ENCODE data around the gene LHFPL3. TPM values are rescaled to one million over a fixed set of nuclear protein-coding genes. Genes with fewer than 3 reads are reported as not detected.

LHFPL3 gene
- total RNA-seq, 1 experiment from 2014 or later: 0.83 TPM

DNA sequence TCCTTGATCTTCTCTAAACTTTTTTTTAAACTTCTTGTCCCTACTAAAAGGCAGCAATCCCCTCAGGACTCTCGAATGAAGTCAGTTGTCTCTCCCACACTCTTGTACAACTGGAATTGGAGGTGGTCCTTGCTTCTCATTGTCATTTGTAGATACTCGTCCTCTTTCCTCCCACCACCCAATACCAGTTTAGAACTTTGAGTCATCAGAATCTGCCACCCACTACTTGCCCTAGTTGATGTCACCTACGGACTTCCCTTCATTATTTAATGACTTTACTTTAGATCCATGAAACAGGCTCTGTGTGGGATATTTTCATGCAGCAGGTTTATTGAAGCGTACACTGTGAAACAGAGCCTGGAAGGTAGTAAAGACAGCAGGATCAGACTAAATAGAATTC lies 28.6 kb upstream of the LHFPL3 start:
- no peak overlapping the region for H3K27ac Mint-ChIP-seq
- no peak for DNase-seq (ENCODE audit: low spot score)
- CTCF ChIA-PET: no interaction called here

DNA sequence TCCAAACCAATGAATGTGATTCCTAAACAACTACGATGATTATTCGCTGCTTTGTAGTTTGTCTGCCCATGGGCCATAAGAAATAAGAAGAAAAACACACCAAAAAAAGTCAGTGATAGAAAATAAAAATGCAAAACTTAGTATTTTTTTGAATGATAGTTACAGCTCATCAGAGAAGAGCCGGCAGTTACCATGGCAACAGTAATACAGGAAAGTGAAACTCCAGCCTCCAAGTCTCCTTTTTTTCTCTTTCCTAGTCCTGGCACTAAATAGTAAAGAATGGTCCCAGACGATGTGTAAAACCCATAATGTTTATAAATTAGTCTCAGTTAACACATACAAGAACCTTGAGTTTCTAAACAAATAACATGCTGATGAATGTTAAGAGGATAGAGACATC lies 21.6 kb upstream of the LHFPL3 start:
- TF ChIP-seq, protein P1, sequence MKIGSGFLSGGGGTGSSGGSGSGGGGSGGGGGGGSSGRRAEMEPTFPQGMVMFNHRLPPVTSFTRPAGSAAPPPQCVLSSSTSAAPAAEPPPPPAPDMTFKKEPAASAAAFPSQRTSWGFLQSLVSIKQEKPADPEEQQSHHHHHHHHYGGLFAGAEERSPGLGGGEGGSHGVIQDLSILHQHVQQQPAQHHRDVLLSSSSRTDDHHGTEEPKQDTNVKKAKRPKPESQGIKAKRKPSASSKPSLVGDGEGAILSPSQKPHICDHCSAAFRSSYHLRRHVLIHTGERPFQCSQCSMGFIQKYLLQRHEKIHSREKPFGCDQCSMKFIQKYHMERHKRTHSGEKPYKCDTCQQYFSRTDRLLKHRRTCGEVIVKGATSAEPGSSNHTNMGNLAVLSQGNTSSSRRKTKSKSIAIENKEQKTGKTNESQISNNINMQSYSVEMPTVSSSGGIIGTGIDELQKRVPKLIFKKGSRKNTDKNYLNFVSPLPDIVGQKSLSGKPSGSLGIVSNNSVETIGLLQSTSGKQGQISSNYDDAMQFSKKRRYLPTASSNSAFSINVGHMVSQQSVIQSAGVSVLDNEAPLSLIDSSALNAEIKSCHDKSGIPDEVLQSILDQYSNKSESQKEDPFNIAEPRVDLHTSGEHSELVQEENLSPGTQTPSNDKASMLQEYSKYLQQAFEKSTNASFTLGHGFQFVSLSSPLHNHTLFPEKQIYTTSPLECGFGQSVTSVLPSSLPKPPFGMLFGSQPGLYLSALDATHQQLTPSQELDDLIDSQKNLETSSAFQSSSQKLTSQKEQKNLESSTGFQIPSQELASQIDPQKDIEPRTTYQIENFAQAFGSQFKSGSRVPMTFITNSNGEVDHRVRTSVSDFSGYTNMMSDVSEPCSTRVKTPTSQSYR (CRISPR knock-in tag; IDR thresholded peaks at IDR 0.05): no peak
- TF ChIP-seq GABPB1 (CRISPR knock-in tag; IDR thresholded peaks at IDR 0.05): no peak
- POLR2A ChIA-PET: no interaction called here
- no peak for DNase-seq (ENCODE audit: low spot score)

More for the DNA sequence above, 28.6 kb upstream of the LHFPL3 start:
- TF ChIP-seq NFATC4 (CRISPR knock-in tag; IDR thresholded peaks at IDR 0.05): no peak
- TF ChIP-seq, protein P2, sequence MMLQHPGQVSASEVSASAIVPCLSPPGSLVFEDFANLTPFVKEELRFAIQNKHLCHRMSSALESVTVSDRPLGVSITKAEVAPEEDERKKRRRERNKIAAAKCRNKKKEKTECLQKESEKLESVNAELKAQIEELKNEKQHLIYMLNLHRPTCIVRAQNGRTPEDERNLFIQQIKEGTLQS (CRISPR knock-in tag; conservative IDR thresholded peaks at IDR 0.05): no peak
- no peak for TF ChIP-seq SMAD3 (CRISPR knock-in tag; IDR thresholded peaks at IDR 0.05; ENCODE audit: borderline replicate concordance)
- no peak for TF ChIP-seq CREM (CRISPR knock-in tag; IDR thresholded peaks at IDR 0.05)
- TF ChIP-seq KAT7 (CRISPR knock-in tag; IDR thresholded peaks at IDR 0.05; ENCODE audit: borderline replicate concordance): no peak
- TF ChIP-seq ZNF232 (CRISPR knock-in tag; IDR thresholded peaks at IDR 0.05): no peak
- POLR2A ChIA-PET: no interaction called here
- Mint-ChIP-seq H3K9me3 (peaks cover 7% of the 10 kb centered on the region), H3K4me1 (peaks cover 5% of the 10 kb centered on the region), H3K27me3 (ENCODE audit: low read depth) (no peaks in the 10 kb centered on the region), H3K36me3 (no peaks in the 10 kb centered on the region), H3K4me3 (no peak overlapping the region)
- ATAC-seq: no peak

DNA sequence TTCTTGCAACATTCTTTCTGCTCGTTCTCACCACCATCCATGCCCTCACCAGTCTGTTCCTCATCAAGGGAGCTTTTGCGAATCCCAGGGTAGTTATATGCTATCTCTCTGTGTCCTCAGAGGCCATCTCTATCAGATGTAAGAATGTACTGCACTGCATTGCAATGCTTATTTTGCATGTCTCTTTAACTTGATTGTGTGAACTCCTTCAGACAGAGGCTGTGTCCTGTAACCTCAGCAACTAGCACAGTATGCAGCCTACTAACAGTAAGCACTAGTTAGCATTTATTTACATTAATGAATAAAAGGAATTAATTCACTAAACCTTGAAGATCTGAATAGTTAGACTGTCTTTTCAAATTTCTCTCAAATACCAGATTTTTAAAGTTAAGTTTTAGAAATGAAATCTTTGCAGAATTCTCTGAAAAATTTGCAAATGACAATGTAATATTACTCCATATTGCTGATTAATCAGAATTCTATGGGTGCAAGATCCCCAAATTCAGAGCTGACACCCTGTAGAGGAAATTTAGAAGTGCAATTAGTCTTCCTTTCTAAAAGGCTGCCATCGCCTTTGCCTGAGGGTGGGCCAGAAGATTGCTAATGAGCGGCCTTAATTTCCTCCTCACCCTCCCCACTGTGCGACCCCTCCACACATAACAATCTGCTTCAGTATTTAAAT lies 10.3 kb upstream of the LHFPL3 start:
- Mint-ChIP-seq H3K36me3 (peaks cover 37% of the 10 kb centered on the region), H3K9me3 (peaks cover 60% of the 10 kb centered on the region), H3K27me3 (ENCODE audit: low read depth) (no peaks in the 10 kb centered on the region), H3K27ac (peak overlapping the region; percentile 78), H3K4me1 (peaks cover 12% of the 10 kb centered on the region), H3K4me3 (peak overlapping the region; percentile 15; the same call in 1 of the 2 replicates)
- ChIA-PET CTCF (no interaction called here), POLR2A (no interaction called here)
- no peak for DNase-seq (ENCODE audit: low spot score)
- ATAC-seq: peak; percentile 87
- TF ChIP-seq, protein P3, sequence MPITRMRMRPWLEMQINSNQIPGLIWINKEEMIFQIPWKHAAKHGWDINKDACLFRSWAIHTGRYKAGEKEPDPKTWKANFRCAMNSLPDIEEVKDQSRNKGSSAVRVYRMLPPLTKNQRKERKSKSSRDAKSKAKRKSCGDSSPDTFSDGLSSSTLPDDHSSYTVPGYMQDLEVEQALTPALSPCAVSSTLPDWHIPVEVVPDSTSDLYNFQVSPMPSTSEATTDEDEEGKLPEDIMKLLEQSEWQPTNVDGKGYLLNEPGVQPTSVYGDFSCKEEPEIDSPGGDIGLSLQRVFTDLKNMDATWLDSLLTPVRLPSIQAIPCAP (CRISPR knock-in tag; IDR thresholded peaks at IDR 0.05): no peak
- TF ChIP-seq NFATC4 (CRISPR knock-in tag; IDR thresholded peaks at IDR 0.05) (no peak), RORB (CRISPR knock-in tag; IDR thresholded peaks at IDR 0.05) (no peak), OVOL2 (CRISPR knock-in tag; IDR thresholded peaks at IDR 0.05; ENCODE audit: borderline replicate concordance) (no peak), NR2C2 (CRISPR knock-in tag; IDR thresholded peaks at IDR 0.05) (no peak), TCF7 (CRISPR knock-in tag; IDR thresholded peaks at IDR 0.05; ENCODE audit: low read depth) (no peak), ZNF138 (CRISPR knock-in tag; conservative IDR thresholded peaks at IDR 0.05) (no peak), KAT7 (CRISPR knock-in tag; IDR thresholded peaks at IDR 0.05; ENCODE audit: borderline replicate concordance) (no peak)
- TF ChIP-seq, protein P4, sequence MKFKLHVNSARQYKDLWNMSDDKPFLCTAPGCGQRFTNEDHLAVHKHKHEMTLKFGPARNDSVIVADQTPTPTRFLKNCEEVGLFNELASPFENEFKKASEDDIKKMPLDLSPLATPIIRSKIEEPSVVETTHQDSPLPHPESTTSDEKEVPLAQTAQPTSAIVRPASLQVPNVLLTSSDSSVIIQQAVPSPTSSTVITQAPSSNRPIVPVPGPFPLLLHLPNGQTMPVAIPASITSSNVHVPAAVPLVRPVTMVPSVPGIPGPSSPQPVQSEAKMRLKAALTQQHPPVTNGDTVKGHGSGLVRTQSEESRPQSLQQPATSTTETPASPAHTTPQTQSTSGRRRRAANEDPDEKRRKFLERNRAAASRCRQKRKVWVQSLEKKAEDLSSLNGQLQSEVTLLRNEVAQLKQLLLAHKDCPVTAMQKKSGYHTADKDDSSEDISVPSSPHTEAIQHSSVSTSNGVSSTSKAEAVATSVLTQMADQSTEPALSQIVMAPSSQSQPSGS (CRISPR knock-in tag; IDR thresholded peaks at IDR 0.05; ENCODE audit: borderline replicate concordance, low read depth): no peak
- TF ChIP-seq, protein P5, sequence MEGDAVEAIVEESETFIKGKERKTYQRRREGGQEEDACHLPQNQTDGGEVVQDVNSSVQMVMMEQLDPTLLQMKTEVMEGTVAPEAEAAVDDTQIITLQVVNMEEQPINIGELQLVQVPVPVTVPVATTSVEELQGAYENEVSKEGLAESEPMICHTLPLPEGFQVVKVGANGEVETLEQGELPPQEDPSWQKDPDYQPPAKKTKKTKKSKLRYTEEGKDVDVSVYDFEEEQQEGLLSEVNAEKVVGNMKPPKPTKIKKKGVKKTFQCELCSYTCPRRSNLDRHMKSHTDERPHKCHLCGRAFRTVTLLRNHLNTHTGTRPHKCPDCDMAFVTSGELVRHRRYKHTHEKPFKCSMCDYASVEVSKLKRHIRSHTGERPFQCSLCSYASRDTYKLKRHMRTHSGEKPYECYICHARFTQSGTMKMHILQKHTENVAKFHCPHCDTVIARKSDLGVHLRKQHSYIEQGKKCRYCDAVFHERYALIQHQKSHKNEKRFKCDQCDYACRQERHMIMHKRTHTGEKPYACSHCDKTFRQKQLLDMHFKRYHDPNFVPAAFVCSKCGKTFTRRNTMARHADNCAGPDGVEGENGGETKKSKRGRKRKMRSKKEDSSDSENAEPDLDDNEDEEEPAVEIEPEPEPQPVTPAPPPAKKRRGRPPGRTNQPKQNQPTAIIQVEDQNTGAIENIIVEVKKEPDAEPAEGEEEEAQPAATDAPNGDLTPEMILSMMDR (IDR thresholded peaks at IDR 0.05): no peak
- TF ChIP-seq, protein P6, sequence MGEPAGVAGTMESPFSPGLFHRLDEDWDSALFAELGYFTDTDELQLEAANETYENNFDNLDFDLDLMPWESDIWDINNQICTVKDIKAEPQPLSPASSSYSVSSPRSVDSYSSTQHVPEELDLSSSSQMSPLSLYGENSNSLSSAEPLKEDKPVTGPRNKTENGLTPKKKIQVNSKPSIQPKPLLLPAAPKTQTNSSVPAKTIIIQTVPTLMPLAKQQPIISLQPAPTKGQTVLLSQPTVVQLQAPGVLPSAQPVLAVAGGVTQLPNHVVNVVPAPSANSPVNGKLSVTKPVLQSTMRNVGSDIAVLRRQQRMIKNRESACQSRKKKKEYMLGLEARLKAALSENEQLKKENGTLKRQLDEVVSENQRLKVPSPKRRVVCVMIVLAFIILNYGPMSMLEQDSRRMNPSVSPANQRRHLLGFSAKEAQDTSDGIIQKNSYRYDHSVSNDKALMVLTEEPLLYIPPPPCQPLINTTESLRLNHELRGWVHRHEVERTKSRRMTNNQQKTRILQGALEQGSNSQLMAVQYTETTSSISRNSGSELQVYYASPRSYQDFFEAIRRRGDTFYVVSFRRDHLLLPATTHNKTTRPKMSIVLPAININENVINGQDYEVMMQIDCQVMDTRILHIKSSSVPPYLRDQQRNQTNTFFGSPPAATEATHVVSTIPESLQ (CRISPR knock-in tag; IDR thresholded peaks at IDR 0.05): no peak
- TF ChIP-seq, protein P7, sequence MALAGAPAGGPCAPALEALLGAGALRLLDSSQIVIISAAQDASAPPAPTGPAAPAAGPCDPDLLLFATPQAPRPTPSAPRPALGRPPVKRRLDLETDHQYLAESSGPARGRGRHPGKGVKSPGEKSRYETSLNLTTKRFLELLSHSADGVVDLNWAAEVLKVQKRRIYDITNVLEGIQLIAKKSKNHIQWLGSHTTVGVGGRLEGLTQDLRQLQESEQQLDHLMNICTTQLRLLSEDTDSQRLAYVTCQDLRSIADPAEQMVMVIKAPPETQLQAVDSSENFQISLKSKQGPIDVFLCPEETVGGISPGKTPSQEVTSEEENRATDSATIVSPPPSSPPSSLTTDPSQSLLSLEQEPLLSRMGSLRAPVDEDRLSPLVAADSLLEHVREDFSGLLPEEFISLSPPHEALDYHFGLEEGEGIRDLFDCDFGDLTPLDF (CRISPR knock-in tag; IDR thresholded peaks at IDR 0.05): no peak
- TF ChIP-seq, protein P8, sequence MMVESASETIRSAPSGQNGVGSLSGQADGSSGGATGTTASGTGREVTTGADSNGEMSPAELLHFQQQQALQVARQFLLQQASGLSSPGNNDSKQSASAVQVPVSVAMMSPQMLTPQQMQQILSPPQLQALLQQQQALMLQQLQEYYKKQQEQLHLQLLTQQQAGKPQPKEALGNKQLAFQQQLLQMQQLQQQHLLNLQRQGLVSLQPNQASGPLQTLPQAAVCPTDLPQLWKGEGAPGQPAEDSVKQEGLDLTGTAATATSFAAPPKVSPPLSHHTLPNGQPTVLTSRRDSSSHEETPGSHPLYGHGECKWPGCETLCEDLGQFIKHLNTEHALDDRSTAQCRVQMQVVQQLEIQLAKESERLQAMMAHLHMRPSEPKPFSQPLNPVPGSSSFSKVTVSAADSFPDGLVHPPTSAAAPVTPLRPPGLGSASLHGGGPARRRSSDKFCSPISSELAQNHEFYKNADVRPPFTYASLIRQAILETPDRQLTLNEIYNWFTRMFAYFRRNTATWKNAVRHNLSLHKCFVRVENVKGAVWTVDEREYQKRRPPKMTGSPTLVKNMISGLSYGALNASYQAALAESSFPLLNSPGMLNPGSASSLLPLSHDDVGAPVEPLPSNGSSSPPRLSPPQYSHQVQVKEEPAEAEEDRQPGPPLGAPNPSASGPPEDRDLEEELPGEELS (CRISPR knock-in tag; IDR thresholded peaks at IDR 0.05): no peak

More for the DNA sequence above, 21.6 kb upstream of the LHFPL3 start:
- Mint-ChIP-seq H3K27me3 (ENCODE audit: low read depth) (no peaks in the 10 kb centered on the region), H3K4me3 (no peak overlapping the region), H3K27ac (no peak overlapping the region), H3K36me3 (no peaks in the 10 kb centered on the region), H3K9me3 (no peaks in the 10 kb centered on the region), H3K4me1 (no peaks in the 10 kb centered on the region)
- no peak for ATAC-seq
- CTCF ChIA-PET: no interaction called here

Data from WTC11 (cell line).